NCI-H2081 (cell line): ENCODE results near the gene CD164L2.

Experiments used
- DNase-seq, 2 experiments: peaks; one replicate each; lab custom pipeline; 2025; lab: John Stamatoyannopoulos, UW

Gene CD164L2

DNA sequence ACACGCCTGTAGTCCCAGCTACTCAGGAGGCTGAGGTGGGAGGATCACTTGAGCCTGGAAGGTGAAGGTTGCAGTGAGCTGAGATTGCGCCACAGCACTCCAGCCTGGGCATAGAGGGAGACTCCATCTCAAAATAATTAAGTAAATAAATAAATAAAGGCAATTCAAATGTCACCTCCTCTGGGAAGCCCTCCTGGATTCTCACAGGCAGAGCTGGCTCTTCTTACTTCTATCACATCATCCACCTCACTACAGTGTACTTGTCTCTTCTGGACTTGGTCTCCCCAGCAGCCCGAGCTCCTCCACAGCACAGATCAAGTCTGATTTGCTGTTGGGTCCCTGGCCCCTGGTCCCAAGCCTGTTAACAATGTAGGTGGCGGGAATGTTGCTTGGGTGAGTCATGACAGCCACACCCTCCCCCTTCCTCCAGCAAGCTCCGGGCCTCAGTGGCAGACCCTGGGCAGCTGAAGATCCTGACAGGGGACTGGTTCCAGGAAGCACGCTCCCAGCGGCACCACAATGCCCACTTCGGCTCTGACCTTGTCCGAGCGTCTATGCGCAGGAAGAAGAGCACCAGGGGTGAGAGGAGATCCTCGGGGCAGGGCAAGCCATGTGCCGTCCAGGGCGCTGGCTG, 36.0 kb downstream of the CD164L2 start:
- DNase-seq = no peak

DNA sequence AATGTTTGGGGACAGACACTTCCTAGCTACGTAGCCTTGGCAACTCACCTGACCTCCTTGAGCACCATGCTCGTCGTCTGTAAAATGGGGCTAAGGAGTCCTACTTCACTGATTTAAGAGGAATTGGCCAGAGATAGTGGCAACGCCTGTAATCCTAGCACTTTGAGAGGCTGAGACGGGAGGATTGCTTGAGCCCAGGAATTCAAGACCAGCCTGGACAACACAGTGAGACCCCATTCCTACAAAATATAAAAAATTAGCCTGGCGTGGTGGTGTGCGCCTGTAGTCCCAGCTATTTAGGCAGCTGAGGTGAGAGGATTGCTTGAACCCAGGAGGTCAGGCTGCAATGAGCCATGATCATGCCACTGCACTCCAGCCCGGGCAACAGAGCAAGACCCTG, 36.8 kb downstream of the CD164L2 start:
- no peak for DNase-seq

DNA sequence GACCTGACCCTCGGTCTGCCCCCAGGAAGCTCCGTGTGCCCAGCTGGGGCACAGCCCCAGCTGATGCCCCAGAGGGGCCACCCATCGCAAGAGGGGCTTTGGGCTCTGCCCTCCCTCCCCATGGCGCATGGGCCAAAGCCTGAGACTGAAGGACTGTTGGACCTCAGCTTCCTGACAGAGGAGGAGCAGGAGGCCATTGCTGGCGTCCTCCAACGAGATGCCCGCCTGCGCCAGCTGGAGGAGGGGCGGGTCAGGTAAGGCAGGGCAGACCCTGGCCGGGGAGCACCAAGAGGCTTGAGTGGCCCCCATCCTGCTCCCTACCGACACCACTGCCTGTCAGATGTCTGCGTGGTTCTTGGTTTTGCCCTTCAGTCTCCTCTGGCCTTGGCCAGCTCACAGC, 37.9 kb downstream of the CD164L2 start:
- DNase-seq = no peak

DNA sequence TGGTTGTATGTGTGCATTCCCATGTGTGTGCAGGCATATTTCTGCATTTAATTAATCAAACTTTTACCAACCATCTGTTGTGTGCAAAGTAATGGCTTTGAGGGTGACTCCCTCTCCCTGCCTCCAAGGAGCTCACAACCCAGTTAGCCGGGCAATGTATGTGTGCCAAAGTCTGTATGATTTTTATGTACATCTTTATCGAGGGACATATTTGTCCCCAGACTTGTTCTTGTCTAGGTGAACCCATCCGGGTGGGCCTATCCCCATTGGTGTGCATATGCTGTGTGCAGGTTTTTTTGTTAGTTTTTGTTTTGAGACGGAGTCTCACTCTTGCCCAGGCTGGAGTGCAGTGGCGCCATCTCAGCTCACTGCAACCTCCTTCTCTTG, 39.5 kb downstream of the CD164L2 start:
- DNase-seq = no peak

GRCh38 chr1:27342778-27343638, 40.1 kb downstream of the CD164L2 start:
- DNase-seq = peak in 1 of 2 experiments; percentile 55

- no peak for DNase-seq
Observed at GRCh38 chr1:27342391-27342777, 40.7 kb downstream of the CD164L2 start.

DNA sequence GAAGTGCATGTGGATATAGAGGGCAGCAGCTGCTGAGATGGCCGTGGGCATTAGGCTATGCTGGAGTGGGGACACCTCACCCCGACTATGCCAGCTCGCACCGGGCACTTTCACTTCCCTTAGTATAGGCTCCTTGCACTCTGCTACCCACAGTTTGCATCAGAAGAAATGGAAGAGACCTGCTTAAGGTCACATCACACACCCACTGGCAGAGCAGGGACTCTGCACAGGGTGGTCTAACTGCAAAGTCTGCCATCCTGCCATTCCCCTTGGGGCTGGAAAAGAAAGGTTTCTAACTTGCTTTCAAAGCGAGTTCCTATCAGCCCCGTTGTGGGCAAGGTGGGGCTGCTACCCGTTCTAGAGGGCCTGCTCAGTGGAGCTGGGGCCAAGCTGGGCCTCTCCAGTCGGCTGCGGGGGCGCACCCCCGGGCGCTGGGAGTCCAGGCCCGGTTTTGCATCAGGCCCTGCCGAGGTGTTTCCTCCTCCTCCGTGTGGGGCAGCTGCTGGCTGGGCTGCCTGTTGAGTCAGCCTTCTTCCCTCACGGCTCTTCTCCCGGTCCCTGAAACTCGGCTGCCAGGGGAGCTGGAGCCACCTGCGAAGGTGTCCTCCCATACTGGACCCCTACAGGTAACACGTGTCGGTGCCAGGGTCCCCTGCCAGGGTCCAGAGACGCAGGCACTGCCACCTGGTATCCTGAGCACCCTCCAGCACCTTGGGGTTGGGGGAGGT, 41.4 kb downstream of the CD164L2 start, which contains the start of gene SYTL1:
Gene SYTL1, plus strand, starts transcription at position 498 of the 728 bp plus-strand sequence. CDS start 3,313 bp downstream, outside the sequence.
- DNase-seq = peak; percentile 12 to 72

DNA sequence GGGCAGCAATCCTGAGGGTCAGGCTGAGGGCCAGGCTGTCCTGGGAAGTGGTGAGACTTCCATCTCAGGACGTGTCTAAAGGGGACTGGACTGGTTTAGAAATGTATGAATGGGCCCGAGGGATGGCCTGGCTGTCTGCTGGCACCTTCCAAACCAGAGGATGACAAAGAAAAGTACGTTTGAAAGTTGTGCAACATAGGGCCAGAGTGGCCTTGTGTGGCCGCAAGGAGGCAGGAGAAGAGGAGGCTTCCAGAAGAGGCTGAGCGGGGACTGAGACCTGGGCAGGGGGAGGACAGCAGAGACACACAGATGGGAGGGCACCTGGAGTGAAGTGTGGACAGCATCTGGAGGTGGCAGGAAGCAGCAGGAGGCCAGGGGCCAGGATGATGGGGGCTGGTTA, 43.9 kb downstream of the CD164L2 start:
- DNase-seq = no peak

DNA sequence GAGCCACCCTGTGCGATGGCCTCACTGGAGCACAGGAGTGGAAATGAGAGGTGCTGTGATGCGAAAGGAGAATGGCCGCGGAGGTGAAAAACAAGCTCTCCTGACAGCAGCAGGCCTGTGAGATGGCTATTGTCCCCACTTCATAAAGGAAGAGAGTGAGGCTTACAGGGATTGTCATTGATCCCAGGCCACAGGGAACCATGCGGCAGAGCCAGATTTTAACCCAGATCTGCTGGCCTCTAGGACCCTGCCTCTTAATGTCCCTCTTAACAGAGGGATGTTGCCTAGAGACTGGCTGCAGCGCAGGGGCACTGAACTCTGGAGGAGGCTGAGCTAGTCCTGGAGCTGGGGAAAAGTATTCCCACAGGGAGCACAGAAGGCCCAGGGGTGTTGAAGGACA, 44.4 kb downstream of the CD164L2 start:
- DNase-seq = no peak

DNA sequence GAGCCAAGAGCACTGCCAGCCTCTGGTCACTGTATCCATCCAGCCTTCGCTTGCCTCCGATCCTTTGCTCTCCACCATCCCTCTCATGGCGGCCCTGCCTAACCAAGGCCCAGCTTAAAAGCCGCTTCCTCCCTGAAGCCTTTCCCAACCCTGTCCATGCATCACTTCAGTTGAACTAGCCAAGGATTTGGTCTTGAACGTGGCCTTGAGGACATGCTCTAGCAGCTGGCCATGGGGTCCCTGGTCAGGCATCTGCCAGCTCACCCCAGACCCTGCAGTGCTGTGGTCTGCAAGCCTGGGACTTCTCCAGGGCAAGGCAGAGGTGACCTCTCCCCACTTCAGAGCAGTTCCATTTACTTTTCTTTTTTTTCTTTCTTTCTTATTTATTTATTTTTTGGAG, 46.4 kb downstream of the CD164L2 start:
- no peak for DNase-seq

- DNase-seq = no peak
Observed at GRCh38 chr1:27335506-27336422, 47.4 kb downstream of the CD164L2 start.

GRCh38 chr1:27333717-27334279, 49.3 kb downstream of the CD164L2 start:
- DNase-seq = no peak

DNA sequence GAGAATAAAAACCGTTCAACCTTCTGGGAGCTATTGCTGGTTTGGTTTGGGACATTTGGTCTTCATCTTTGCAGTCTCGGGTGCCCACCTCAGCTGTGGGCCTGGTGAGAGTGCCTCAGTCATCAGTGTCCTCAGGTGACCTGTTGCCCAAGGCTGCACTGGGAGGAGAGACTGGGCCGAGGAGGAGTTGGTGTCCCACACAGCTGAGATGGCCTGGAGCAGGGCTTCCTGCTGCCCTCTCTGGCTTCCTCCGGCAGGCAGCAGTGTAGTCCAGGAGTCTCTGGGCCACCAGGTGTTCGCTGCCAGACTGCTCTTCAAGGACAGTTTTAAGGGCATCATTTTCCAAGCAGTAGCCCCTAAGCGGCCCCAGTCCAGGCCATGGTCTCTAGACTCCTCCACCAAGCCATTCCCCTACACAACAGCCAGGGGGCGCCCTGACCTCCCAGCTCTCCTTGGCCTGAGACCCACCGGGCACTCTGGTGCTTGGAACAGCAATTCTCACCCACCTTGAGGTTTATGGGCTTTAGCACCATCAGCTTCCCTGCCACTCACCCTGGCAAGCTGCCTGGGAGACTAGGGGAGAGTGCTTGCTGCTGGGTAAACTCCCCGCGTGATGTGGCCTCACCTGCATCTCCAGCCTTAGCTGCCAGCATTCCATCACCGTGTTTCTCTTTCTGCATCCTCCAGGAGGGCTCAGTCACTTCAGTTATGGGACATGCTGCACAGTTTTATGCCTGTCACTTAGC, 50.4 kb downstream of the CD164L2 start:
- DNase-seq = peak; percentile 9 to 15

DNA sequence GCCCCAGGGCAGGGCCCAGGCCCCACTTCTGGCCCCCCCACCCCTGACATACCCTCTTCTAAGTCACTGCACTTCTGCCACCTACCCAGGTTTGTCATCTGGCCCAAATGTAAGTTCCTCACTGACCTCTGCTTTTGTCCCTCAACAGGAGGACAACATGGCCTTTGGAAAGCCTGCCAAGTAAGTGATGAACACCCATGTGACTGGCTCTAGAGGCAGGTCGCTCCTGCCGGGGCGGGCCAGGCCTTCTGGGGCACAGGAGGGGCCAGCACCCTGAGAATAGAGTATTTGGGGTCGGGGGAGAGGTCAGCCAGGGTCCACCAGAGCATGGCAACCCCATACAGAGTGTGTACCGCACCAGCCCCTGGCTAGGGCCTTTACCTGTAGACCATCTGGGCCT, 51.2 kb downstream of the CD164L2 start:
- DNase-seq = no peak

- DNase-seq = no peak
Observed at GRCh38 chr1:27331426-27331825, 51.7 kb downstream of the CD164L2 start.

- no peak for DNase-seq
Observed at GRCh38 chr1:27330786-27331185, 52.3 kb downstream of the CD164L2 start.
